Panc1 (cell line): ENCODE results near the gene C10orf88.

Source experiments
- CTCF ChIP-seq: fragments of 450-650 bp; IDR thresholded peaks from 2 replicates; pipeline ENCODE4 v1.5.1; 2017; ENCODE audit warnings: mild to moderate bottlenecking
- POLR2AphosphoS5 ChIP-seq: IDR thresholded peaks from 2 replicates; pipeline ENCODE4 v1.6.1; 2012; ENCODE audit warnings: mild to moderate bottlenecking, low read depth, low read length, moderate library complexity

DNA sequence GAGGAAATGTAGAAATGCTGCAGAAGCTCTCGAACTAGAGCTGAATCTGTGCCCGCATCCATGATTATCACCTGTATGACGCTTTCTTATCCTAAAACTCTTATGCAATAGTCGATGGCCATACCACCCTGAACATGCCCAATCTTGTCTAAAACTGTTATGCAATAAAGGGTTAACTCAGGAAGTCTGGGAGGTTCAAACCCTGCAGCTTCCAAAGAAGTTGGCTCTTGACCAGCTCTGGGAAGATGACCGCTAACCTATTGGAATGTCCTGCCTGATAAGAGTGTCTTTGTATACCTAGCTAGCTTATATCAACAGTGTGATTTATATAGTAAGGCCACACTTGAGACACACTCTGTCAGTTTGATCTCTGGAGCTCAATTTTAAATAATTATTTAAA, 3.4 kb upstream of the C10orf88 start:
- TF ChIP-seq CTCF = no peak
- no peak for TF ChIP-seq POLR2AphosphoS5
